C4-2B (cell line): Measurements from ENCODE around the gene UBE2Z.

Experiments
- ZFX ChIP-seq: fragments of 450-650 bp; IDR thresholded peaks from 2 replicates; pipeline ENCODE4 v1.6.1; 2017
- TF ChIP-seq, protein P1 (sequence below): fragments of 450-650 bp; conservative IDR thresholded peaks from 2 replicates; pipeline ENCODE4 v1.5.1; 2017; ENCODE audit warnings: mild to moderate bottlenecking

GRCh38 chr17:48910370-48910769 lies 2.2 kb downstream of the UBE2Z start:
- TF ChIP-seq, protein P1, sequence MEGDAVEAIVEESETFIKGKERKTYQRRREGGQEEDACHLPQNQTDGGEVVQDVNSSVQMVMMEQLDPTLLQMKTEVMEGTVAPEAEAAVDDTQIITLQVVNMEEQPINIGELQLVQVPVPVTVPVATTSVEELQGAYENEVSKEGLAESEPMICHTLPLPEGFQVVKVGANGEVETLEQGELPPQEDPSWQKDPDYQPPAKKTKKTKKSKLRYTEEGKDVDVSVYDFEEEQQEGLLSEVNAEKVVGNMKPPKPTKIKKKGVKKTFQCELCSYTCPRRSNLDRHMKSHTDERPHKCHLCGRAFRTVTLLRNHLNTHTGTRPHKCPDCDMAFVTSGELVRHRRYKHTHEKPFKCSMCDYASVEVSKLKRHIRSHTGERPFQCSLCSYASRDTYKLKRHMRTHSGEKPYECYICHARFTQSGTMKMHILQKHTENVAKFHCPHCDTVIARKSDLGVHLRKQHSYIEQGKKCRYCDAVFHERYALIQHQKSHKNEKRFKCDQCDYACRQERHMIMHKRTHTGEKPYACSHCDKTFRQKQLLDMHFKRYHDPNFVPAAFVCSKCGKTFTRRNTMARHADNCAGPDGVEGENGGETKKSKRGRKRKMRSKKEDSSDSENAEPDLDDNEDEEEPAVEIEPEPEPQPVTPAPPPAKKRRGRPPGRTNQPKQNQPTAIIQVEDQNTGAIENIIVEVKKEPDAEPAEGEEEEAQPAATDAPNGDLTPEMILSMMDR: no peak
- no peak for TF ChIP-seq ZFX
